KOPT-K1 (cell line): ENCODE data around the gene MIPOL1.
"Not testable (repeated sequence)": the region's sequence is repeated elsewhere in the genome, so short reads cannot be mapped to it uniquely, and the experiment has no call there.

Source experiments
- H3K27ac ChIP-seq: fragments of 200-600 bp; sonication (generic); 2 replicates; pipeline ENCODE4 v1.5.1; 2016; ENCODE audit warnings: antibody characterized with exemption, mild to moderate bottlenecking, low read depth, low read length; ENCODE audit not compliant: poor library complexity, severe bottlenecking
- H3K36me3 ChIP-seq: fragments of 200-600 bp; sonication (generic); 2 replicates; pipeline ENCODE4 v1.5.1; 2017; ENCODE audit warnings: antibody characterized with exemption, mild to moderate bottlenecking, low read length, moderate library complexity; ENCODE audit not compliant: insufficient read depth
- H3K9me3 ChIP-seq: fragments of 200-600 bp; sonication (generic); 2 replicates; pipeline ENCODE4 v1.5.1; 2017; ENCODE audit warnings: antibody characterized with exemption, low read length, mild to moderate bottlenecking; ENCODE audit not compliant: insufficient read depth, poor library complexity, severe bottlenecking

Gene MIPOL1

DNA sequence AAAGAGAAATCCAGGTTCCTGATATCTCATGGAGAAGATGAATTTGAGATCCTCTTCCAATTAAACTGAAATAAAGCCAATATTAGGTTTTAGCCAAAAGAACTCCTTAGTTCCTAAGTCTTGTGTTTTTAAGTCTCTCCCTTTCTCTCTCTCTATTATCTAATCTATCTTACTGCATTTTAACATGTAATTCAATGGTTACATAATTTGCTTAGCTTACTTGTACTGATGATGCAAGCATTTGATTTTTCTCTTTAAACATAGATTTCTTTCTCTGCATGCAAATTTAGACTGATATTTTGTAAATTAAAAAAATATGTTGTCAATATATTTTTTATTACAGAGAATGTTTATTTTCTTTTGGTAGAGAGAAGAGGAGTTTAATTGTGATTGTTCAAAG lies 78.2 kb downstream of the MIPOL1 start:
- Histone ChIP-seq H3K36me3 (no peaks in the 10 kb centered on the region), H3K9me3 (no peaks in the 10 kb centered on the region), H3K27ac (no peak overlapping the region)

DNA sequence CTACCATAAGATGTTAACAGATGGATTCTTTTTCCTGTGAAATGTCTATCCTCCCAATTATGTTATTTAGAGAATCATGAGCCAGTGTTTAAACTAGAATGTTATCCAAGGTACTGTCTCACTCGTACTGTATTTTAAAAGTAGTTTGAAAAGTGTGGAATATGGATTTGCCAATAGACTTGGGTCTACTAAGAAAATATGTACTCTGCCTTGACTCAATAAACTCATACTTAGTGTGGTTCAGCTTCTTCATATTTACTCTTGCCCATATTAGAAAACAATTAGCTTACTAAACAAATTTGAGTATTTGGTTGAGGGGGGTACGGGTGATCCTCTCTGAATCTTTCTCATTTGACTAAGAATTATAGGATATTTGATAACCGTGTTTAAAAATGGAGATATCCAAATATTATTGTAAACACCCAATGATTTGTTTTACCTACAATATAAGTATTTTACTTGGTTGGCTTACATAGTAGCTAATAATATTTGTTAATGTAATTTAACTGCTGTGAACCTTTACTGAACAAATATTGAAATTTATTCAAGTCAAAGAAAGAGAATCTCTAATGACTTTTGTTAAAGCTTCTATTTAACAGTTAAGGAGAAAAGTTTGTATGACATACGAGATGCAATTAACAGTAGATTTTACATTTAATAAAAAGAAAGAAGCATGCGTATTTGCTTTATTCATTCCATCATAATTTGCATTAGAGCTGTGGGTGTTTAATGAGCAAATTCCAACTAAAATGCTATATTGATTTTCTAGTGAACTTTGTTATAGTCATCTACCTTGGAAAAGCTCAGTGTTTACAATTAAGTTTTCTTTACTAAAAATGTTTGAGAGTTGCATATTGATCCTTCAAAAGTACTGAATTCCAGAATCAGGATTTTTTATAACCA lies 81.2 kb downstream of the MIPOL1 start:
- Histone ChIP-seq H3K27ac (no peak overlapping the region), H3K9me3 (no peaks in the 10 kb centered on the region), H3K36me3 (no peaks in the 10 kb centered on the region)

- Histone ChIP-seq H3K36me3 (no peaks in the 10 kb centered on the region), H3K9me3 (no peaks in the 10 kb centered on the region), H3K27ac (no peak overlapping the region)
Observed at GRCh38 chr14:37279818-37280217, 82.1 kb downstream of the MIPOL1 start.

DNA sequence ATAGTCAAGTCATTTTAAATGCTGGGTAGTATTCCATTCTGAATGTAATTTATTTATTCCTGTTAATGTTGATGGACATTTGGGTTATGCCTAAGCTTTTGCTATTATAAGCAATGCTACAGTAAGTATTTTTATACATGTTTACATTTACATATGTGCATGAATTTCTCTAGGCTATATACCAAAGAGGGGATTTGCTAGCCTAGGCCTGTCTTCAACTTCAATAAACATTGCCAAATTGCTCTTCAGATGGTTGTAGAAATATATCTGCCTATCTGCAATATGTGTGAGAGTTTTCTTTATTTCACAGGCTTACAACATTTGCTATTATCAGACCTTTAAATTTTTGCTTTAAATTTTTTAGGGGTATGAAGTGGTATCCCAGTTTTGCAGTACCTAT lies 87.0 kb downstream of the MIPOL1 start:
- no peaks in the 10 kb centered on the region for H3K36me3 ChIP-seq
- no peaks in the 10 kb centered on the region for H3K9me3 ChIP-seq
- H3K27ac ChIP-seq = no peak overlapping the region

- no peaks in the 10 kb centered on the region for H3K36me3 ChIP-seq
- H3K27ac ChIP-seq = no peak overlapping the region
- H3K9me3 ChIP-seq = no peaks in the 10 kb centered on the region
Observed at GRCh38 chr14:37285220-37285619, 87.5 kb downstream of the MIPOL1 start.

DNA sequence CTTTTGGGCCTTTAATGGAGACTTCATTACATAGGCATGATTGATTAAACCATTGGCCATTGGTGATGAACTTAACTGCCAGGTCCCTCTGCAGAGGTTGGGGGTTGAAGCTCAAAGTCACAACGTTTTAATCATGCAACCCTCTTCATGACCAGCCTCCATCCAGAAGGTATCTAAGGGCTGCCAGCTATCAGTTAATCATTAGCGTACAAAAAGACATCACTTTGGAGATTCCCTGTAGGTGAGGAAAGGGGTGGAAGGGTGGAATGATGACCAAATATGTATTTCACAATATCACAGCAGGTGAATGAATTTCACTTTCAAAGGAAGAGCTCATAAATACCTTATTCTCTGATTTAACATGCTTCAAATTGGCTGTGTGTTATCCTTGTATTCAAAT lies 92.0 kb downstream of the MIPOL1 start:
- no peaks in the 10 kb centered on the region for H3K9me3 ChIP-seq
- no peaks in the 10 kb centered on the region for H3K36me3 ChIP-seq

GRCh38 chr14:37295262-37295661 lies 97.5 kb downstream of the MIPOL1 start:
- H3K36me3 ChIP-seq, H3K27ac ChIP-seq, H3K9me3 ChIP-seq: not testable (repeated sequence)

More for the DNA sequence above, 92.0 kb downstream of the MIPOL1 start:
- no peak overlapping the region for H3K27ac ChIP-seq

DNA sequence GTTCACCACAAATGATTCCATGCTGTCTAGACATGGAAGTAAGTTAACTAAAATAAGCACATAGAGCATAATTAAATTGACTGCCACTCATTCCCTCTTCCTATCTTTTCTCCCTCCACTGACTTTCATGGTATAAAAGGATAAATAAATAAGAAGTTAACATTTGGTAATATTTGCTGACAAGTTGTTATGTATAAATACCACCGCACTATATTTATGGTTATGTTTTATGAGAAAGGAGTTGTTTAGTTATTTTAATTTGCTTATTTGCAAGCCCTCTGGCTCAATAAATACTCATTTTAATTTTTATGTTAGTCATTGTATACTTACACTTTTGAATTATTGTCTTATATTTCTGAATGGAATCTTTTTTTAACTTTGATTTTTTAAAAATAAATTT lies 113.5 kb downstream of the MIPOL1 start:
- H3K27ac ChIP-seq = no peak overlapping the region
- H3K9me3 ChIP-seq = no peaks in the 10 kb centered on the region
- H3K36me3 ChIP-seq = no peaks in the 10 kb centered on the region

DNA sequence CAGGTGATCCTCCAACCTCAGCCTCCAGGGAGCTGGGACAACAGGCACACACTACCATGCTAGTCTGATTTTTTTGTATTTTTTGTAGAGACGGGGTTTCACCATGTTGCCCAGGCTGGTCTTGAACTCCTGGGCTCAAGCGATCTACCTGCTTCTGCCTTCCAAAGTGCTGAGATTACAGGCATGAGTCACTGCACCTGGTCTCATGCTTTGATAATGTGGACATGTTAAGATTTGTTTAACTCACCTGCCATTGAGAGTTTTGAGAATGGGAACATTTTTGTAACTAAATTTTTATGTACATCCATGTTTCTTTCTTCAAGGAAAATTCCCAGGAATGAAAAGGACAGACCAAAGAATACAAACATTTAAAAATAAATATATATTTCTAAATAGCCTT lies 121.2 kb downstream of the MIPOL1 start:
- Histone ChIP-seq H3K27ac (no peak overlapping the region), H3K9me3 (no peaks in the 10 kb centered on the region), H3K36me3 (no peaks in the 10 kb centered on the region)

GRCh38 chr14:37320106-37320505 lies 122.4 kb downstream of the MIPOL1 start:
- H3K9me3 ChIP-seq = no peaks in the 10 kb centered on the region
- no peaks in the 10 kb centered on the region for H3K36me3 ChIP-seq
- no peak overlapping the region for H3K27ac ChIP-seq

GRCh38 chr14:37325332-37325731 lies 127.6 kb downstream of the MIPOL1 start:
- Histone ChIP-seq H3K9me3 (no peaks in the 10 kb centered on the region), H3K36me3 (no peaks in the 10 kb centered on the region), H3K27ac (no peak overlapping the region)

DNA sequence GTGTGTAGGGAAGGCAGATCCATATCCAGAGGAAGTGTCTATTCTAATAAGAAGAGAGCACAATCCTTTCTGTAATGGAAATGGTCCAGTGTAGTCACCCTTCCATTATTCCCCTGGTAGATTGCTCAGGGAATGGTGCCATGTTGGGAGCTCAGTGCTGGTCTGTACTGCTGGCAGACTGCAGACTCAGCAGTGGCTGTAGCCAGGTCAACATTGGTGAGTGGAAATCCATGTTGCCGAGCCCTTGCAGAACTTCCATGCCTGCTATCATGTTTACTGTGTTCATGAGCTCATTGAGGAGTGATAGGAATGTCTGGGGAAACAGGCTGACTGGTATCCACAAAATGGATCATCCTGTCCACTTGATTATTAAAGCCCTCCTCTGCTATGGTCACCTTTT lies 128.7 kb downstream of the MIPOL1 start:
- Histone ChIP-seq H3K27ac (no peak overlapping the region), H3K9me3 (no peaks in the 10 kb centered on the region), H3K36me3 (no peaks in the 10 kb centered on the region)

- H3K9me3 ChIP-seq, H3K27ac ChIP-seq, H3K36me3 ChIP-seq: not testable (repeated sequence)
Observed at GRCh38 chr14:37327933-37328332, 130.2 kb downstream of the MIPOL1 start.

- H3K27ac ChIP-seq = no peak overlapping the region
- H3K36me3 ChIP-seq = no peaks in the 10 kb centered on the region
- H3K9me3 ChIP-seq = no peaks in the 10 kb centered on the region
Observed at GRCh38 chr14:37328673-37329072, 130.9 kb downstream of the MIPOL1 start.

- Histone ChIP-seq H3K9me3 (no peaks in the 10 kb centered on the region), H3K36me3 (no peaks in the 10 kb centered on the region), H3K27ac (no peak overlapping the region)
Observed at GRCh38 chr14:37329189-37330001, 131.7 kb downstream of the MIPOL1 start.
